ENCODE results near the gene HK1. TPM values are rescaled to one million over a fixed set of nuclear protein-coding genes. Genes with fewer than 3 reads are reported as not detected.
A peak's percentile ranks its signal among the peaks of the same experiment; 100 is the strongest.

HK1 gene
- total RNA-seq (2016; rRNA removed; fragmentation: Illumina TruSeq; extraction: Trizol) (0.21 and 0.29 TPM in 2 replicates), polyA plus RNA-seq (2011; rRNA removed) (1.3 and 1.5 TPM in 2 replicates), polyA minus RNA-seq (2011; rRNA and poly(A)+ RNA removed; ENCODE audit: low replicate concordance) (3.6 and 8.9 TPM in 2 replicates), Bru-seq, nascent RNA (percentile 18 among the genes with signal in this experiment), BruChase-seq, experiment 1, labeled RNA remaining after a 6-hour chase (percentile 24 among the genes with signal in this experiment), BruChase-seq, experiment 2, labeled RNA remaining after a 2-hour chase (percentile 17 among the genes with signal in this experiment)
- total RNA-seq (2016; cell fraction: cytosol; rRNA removed; fragmentation: Illumina TruSeq; extraction: Trizol; ENCODE audit: low read depth): not detected in 2 replicates
- total RNA-seq (2016; cell fraction: insoluble cytoplasmic fraction; rRNA removed; fragmentation: Illumina TruSeq; extraction: Trizol): 0.13 and 0.32 TPM in 2 replicates
- 0.09 and 0.14 TPM in 2 replicates for total RNA-seq (2016; cell fraction: membrane; rRNA removed; fragmentation: Illumina TruSeq; extraction: Trizol)
- 0.19 and 0.25 TPM in 2 replicates for total RNA-seq (2016; cell fraction: nucleus; rRNA removed; fragmentation: Illumina TruSeq; extraction: Trizol)
- polyA plus RNA-seq (2011; cell fraction: cytosol; rRNA removed): 1.3 and 1.5 TPM in 2 replicates
- 1.1 TPM in 2 replicates for polyA plus RNA-seq (2011; cell fraction: nucleus; rRNA removed)
- 1.6 and 4.1 TPM in 2 replicates for polyA plus RNA-seq (2012)
- 0.05 and 0.09 TPM in 2 replicates for polyA plus RNA-seq (2016; cell fraction: cytosol; fragmentation: Illumina TruSeq; extraction: Trizol; ENCODE audit: low read depth)
- 0.26 and 0.28 TPM in 2 replicates for polyA plus RNA-seq (2016; cell fraction: insoluble cytoplasmic fraction; fragmentation: Illumina TruSeq; extraction: Trizol; ENCODE audit: low read depth)
- polyA plus RNA-seq (2016; cell fraction: membrane; fragmentation: Illumina TruSeq; extraction: Trizol; ENCODE audit: low read depth): 0.09 TPM in 1 of 2 replicates, not detected in the other
- 0.16 and 0.31 TPM in 2 replicates for polyA plus RNA-seq (2016; cell fraction: nucleus; fragmentation: Illumina TruSeq; extraction: Trizol; ENCODE audit: insufficient read depth, low read depth)
- 1.5 and 2.0 TPM in 2 replicates for polyA minus RNA-seq (2011; cell fraction: cytosol; rRNA and poly(A)+ RNA removed)
- polyA minus RNA-seq (2011; cell fraction: nucleus; rRNA and poly(A)+ RNA removed): 0.75 and 1.3 TPM in 2 replicates
- long read RNA-seq, experiment 1, partial matches to known transcripts: 0 of 2 reads
- long read RNA-seq, experiment 1, other reads (novel, unspliced or antisense): 1 of 2 reads
- long read RNA-seq, experiment 2, partial matches to known transcripts: 1 of 3 reads
- long read RNA-seq, experiment 2, other reads (novel, unspliced or antisense): 0 of 3 reads

DNA sequence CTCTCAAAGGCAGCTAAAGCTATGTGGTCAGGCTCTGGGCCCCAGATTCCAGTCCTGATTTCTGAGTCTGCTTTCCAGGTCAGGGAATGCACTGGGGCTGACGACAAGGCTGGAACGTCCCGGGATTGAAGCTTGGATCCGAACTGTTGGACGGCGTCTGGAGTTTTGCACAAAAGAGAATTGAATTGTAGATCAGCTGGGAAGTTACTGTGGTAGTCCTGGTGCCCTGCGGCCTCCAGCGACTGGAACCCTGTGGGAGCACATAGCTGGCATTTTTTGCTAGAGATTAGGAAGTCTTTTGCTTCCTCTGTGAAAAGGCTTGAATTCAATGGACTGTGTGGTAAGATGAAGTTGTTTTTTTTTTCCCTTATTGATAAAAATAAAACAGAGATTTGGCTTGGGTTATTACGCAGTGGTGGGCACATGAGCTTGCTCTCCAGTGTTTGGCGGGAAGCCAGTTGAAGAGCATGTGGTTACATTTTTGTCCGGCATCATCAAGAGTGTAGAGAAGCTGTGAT lies at the start of gene HK1:
Gene HK1 (plus strand): TSS at position 51 of the 518 bp plus-strand sequence.
- 65% methylated on average over 11 of the region's 11 CpGs for WGBS (ENCODE audit: low lambda C conversion rate)
- TF ChIP-seq ZNF563 (CRISPR knock-in tag; IDR thresholded peaks at IDR 0.05) (no peak), ZBTB3 (CRISPR knock-in tag; IDR thresholded peaks at IDR 0.05; ENCODE audit: borderline replicate concordance, low read depth) (no peak), PHB2 (IDR thresholded peaks at IDR 0.05; ENCODE audit: partially characterized antibody) (no peak), ZFY (CRISPR knock-in tag; IDR thresholded peaks at IDR 0.05) (no peak), MLLT10 (CRISPR knock-in tag; IDR thresholded peaks at IDR 0.05) (no peak), MEIS1 (CRISPR knock-in tag; IDR thresholded peaks at IDR 0.05; ENCODE audit: borderline replicate concordance) (no peak), ZNF569 (CRISPR knock-in tag; IDR thresholded peaks at IDR 0.05; ENCODE audit: borderline replicate concordance) (no peak), POLR2A (IDR thresholded peaks at IDR 0.05; ENCODE audit: insufficient read depth in 1 of 2, low read depth in 2 of 2, low read length in 2 of 2) (no peak), IKZF1 (IDR thresholded peaks at IDR 0.05) (no peak), NR2F1 (CRISPR knock-in tag; IDR thresholded peaks at IDR 0.05) (no peak), MAF1 (CRISPR knock-in tag; IDR thresholded peaks at IDR 0.05; ENCODE audit: borderline replicate concordance) (no peak)
- TF ChIP-seq, protein P1, sequence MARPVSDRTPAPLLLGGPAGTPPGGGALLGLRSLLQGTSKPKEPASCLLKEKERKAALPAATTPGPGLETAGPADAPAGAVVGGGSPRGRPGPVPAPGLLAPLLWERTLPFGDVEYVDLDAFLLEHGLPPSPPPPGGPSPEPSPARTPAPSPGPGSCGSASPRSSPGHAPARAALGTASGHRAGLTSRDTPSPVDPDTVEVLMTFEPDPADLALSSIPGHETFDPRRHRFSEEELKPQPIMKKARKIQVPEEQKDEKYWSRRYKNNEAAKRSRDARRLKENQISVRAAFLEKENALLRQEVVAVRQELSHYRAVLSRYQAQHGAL (CRISPR knock-in tag; IDR thresholded peaks at IDR 0.05; ENCODE audit: not compliant biosample characterization): no peak
- TF ChIP-seq, protein P2, sequence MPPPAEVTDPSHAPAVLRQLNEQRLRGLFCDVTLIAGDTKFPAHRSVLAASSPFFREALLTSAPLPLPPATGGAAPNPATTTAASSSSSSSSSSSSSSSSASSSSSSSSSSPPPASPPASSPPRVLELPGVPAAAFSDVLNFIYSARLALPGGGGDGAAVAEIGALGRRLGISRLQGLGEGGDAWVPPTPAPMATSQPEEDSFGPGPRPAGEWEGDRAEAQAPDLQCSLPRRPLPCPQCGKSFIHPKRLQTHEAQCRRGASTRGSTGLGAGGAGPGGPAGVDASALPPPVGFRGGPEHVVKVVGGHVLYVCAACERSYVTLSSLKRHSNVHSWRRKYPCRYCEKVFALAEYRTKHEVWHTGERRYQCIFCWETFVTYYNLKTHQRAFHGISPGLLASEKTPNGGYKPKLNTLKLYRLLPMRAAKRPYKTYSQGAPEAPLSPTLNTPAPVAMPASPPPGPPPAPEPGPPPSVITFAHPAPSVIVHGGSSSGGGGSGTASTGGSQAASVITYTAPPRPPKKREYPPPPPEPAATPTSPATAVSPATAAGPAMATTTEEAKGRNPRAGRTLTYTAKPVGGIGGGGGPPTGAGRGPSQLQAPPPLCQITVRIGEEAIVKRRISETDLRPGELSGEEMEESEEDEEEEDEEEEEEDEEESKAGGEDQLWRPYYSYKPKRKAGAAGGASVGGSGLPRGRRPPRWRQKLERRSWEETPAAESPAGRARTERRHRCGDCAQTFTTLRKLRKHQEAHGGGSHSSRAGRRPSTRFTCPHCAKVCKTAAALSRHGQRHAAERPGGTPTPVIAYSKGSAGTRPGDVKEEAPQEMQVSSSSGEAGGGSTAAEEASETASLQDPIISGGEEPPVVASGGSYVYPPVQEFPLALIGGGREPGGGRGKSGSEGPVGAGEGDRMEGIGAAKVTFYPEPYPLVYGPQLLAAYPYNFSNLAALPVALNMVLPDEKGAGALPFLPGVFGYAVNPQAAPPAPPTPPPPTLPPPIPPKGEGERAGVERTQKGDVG (CRISPR knock-in tag; IDR thresholded peaks at IDR 0.05; ENCODE audit: borderline replicate concordance): no peak
- TF ChIP-seq, protein P3, sequence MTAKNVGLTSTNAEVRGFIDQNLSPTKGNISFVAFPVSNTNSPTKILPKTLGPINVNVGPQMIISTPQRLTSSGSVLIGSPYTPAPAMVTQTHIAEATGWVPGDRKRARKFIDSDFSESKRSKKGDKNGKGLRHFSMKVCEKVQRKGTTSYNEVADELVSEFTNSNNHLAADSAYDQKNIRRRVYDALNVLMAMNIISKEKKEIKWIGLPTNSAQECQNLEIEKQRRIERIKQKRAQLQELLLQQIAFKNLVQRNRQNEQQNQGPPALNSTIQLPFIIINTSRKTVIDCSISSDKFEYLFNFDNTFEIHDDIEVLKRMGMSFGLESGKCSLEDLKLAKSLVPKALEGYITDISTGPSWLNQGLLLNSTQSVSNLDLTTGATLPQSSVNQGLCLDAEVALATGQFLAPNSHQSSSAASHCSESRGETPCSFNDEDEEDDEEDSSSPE (CRISPR knock-in tag; IDR thresholded peaks at IDR 0.05): no peak

More for the DNA sequence above, at the start of gene HK1:
- ATAC-seq: no peak
- no peak within 1 kb of the TSS for H3K9ac ChIP-seq (ENCODE audit: insufficient read depth, low read depth, low read length)
- no peak within 1 kb of the TSS for H3K4me3 ChIP-seq (replicated peaks in 1 of 3; ENCODE audit: insufficient read depth in 1 of 3, low read depth in 2 of 3, low read length in 3 of 3)
- H3K36me3 ChIP-seq (replicated peaks in 1 of 2; ENCODE audit: control insufficient read depth in 1 of 2, insufficient read depth in 2 of 2, low read length in 2 of 2): no peaks in the 10 kb centered on the region
- in situ Hi-C loops (cut with HindIII; ENCODE audit: extremely low pct_ligation_motif_present, low pct_unique_long_range_greater_than_20kb) (no loop called here), intact Hi-C loops (cut with micrococcal nuclease; ENCODE audit: unreplicated experiment) (no loop called here)
- H3K4me1 ChIP-seq (ENCODE audit: insufficient read depth, low read length): peaks cover 11% of the 10 kb centered on the region
- no peak within 1 kb of the TSS for H2AFZ ChIP-seq (ENCODE audit: low read length)
- H3K27me3 ChIP-seq (ENCODE audit: control insufficient read depth in 1 of 2, insufficient read depth in 2 of 2, low read length in 2 of 2): no peaks in the 10 kb centered on the region
- H3K79me2 ChIP-seq (ENCODE audit: insufficient read depth, low read length): no peaks in the 10 kb centered on the region
- no TSS peak for BruUV-seq (replicated peaks)
- H3K27ac ChIP-seq (ENCODE audit: extremely low read length, insufficient read depth, low read length): no peak within 1 kb of the TSS
- no peak within 1 kb of the TSS for H3K4me2 ChIP-seq (ENCODE audit: low read depth, low read length)
- no peaks in the 10 kb centered on the region for H3K9me3 ChIP-seq (ENCODE audit: low read length)
- FAIRE-seq: no peak
- DNase-seq (ENCODE audit: low spot score): no peak
- ChIA-PET POLR2A (no interaction called here), CTCF (ENCODE audit: low intra/inter-chr PET ratio, low total read pairs) (no interaction called here)
- no peaks in the 10 kb centered on the region for H4K20me1 ChIP-seq (ENCODE audit: insufficient read depth, low read length)

Data from HepG2 (cell line).